ENCODE data around the gene OVOL2.

Gene OVOL2

GRCh38 chr20:18039063-18039462, 18.7 kb downstream of the OVOL2 start:
- H3K27me3 Mint-ChIP-seq (ENCODE audit: low read depth), result peaks cover 13% of the 10 kb centered on the region
- no peaks in the 10 kb centered on the region for H3K9me3 Mint-ChIP-seq
- TF ChIP-seq, protein P1, sequence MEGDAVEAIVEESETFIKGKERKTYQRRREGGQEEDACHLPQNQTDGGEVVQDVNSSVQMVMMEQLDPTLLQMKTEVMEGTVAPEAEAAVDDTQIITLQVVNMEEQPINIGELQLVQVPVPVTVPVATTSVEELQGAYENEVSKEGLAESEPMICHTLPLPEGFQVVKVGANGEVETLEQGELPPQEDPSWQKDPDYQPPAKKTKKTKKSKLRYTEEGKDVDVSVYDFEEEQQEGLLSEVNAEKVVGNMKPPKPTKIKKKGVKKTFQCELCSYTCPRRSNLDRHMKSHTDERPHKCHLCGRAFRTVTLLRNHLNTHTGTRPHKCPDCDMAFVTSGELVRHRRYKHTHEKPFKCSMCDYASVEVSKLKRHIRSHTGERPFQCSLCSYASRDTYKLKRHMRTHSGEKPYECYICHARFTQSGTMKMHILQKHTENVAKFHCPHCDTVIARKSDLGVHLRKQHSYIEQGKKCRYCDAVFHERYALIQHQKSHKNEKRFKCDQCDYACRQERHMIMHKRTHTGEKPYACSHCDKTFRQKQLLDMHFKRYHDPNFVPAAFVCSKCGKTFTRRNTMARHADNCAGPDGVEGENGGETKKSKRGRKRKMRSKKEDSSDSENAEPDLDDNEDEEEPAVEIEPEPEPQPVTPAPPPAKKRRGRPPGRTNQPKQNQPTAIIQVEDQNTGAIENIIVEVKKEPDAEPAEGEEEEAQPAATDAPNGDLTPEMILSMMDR (IDR thresholded peaks at IDR 0.05; ENCODE audit: unreplicated experiment in 3 of 3), result no peak
- no peaks in the 10 kb centered on the region for H3K36me3 Mint-ChIP-seq (ENCODE audit: low read depth)
- H3K4me1 Mint-ChIP-seq, result no peaks in the 10 kb centered on the region
- no peak overlapping the region for H3K27ac Mint-ChIP-seq
- no peak overlapping the region for H3K4me3 Mint-ChIP-seq

- H3K27ac Mint-ChIP-seq, result no peak overlapping the region
- peaks cover 15% of the 10 kb centered on the region for H3K27me3 Mint-ChIP-seq (ENCODE audit: low read depth)
- no peaks in the 10 kb centered on the region for H3K9me3 Mint-ChIP-seq
- TF ChIP-seq, protein P1 (IDR thresholded peaks at IDR 0.05; ENCODE audit: unreplicated experiment in 3 of 3), result no peak
- peaks cover 5% of the 10 kb centered on the region for H3K4me1 Mint-ChIP-seq
- H3K4me3 Mint-ChIP-seq, result no peak overlapping the region
- H3K36me3 Mint-ChIP-seq (ENCODE audit: low read depth), result no peaks in the 10 kb centered on the region
These were observed 23.7 kb downstream of the OVOL2 start for GRCh38 chr20:18034039-18034438.

GRCh38 chr20:18032977-18033892, 24.5 kb downstream of the OVOL2 start:
- peak overlapping the region in 1 of 3 experiments; percentile 89 for H3K27ac Mint-ChIP-seq
- H3K4me1 Mint-ChIP-seq, result peaks cover 5% of the 10 kb centered on the region
- no peaks in the 10 kb centered on the region for H3K36me3 Mint-ChIP-seq (ENCODE audit: low read depth)
- TF ChIP-seq, protein P1 (IDR thresholded peaks at IDR 0.05; ENCODE audit: unreplicated experiment in 3 of 3), result no peak
- H3K9me3 Mint-ChIP-seq, result no peaks in the 10 kb centered on the region
- no peak overlapping the region for H3K4me3 Mint-ChIP-seq
- peaks cover 15% of the 10 kb centered on the region for H3K27me3 Mint-ChIP-seq (ENCODE audit: low read depth)

GRCh38 chr20:18031888-18032509, 25.7 kb downstream of the OVOL2 start:
- TF ChIP-seq, protein P1 (IDR thresholded peaks at IDR 0.05; ENCODE audit: unreplicated experiment in 3 of 3), result no peak
- H3K4me3 Mint-ChIP-seq, result no peak overlapping the region
- H3K36me3 Mint-ChIP-seq (ENCODE audit: low read depth), result no peaks in the 10 kb centered on the region
- peaks cover 5% of the 10 kb centered on the region for H3K4me1 Mint-ChIP-seq
- H3K9me3 Mint-ChIP-seq, result no peaks in the 10 kb centered on the region
- H3K27ac Mint-ChIP-seq, result peak overlapping the region in 1 of 3 experiments; percentile 7
- peaks cover 15% of the 10 kb centered on the region for H3K27me3 Mint-ChIP-seq (ENCODE audit: low read depth)

GRCh38 chr20:18031050-18031449, 26.7 kb downstream of the OVOL2 start:
- Mint-ChIP-seq H3K4me1 (peaks cover 5% of the 10 kb centered on the region), H3K36me3 (ENCODE audit: low read depth) (no peaks in the 10 kb centered on the region), H3K27ac (no peak overlapping the region), H3K27me3 (ENCODE audit: low read depth) (peaks cover 15% of the 10 kb centered on the region), H3K9me3 (no peaks in the 10 kb centered on the region), H3K4me3 (no peak overlapping the region)
- TF ChIP-seq, protein P1 (IDR thresholded peaks at IDR 0.05; ENCODE audit: unreplicated experiment in 3 of 3), result no peak
